SK-N-SH treated with all-trans-retinoic acid at 6 μM for 48 hours (cell line): ENCODE measurements around the gene RGCC.
"Not testable (repeated sequence)": the region's sequence is repeated elsewhere in the genome, so short reads cannot be mapped to it uniquely, and the experiment has no call there.

ENCODE experiments used
- ATAC-seq: fragments of 200-7000 bp; cut with Tn5 transposase; 3 replicates; pipeline ENCODE4 v1.9.1; 2020; ENCODE audit warnings: mild to moderate bottlenecking, moderate library complexity
- ARNTL ChIP-seq: fragments of 450-650 bp; formaldehyde crosslinking; IDR thresholded peaks from 2 replicates; pipeline ENCODE4 v1.5.0; 2020; ENCODE audit warnings: low read depth, mild to moderate bottlenecking, moderate library complexity, borderline replicate concordance
- BACH2 ChIP-seq: fragments of 250-450 bp; sonication (Bioruptor Pico); IDR thresholded peaks from 2 replicates; pipeline ENCODE4 v1.9.0; 2021; ENCODE audit warnings: mild to moderate bottlenecking, borderline replicate concordance
- CREB5 ChIP-seq: fragments of 250-450 bp; sonication (Bioruptor Pico); IDR thresholded peaks from 2 replicates; pipeline ENCODE4 v1.5.1; 2020; ENCODE audit warnings: low read depth, mild to moderate bottlenecking, moderate library complexity
- CSDC2 ChIP-seq: fragments of 250-450 bp; sonication (Bioruptor Pico); IDR thresholded peaks from 2 replicates; pipeline ENCODE4 v1.5.0; 2020; ENCODE audit warnings: mild to moderate bottlenecking, moderate library complexity
- CSRNP3 ChIP-seq: fragments of 250-450 bp; sonication (Bioruptor Pico); IDR thresholded peaks from 2 replicates; pipeline ENCODE4 v1.5.1; 2021; ENCODE audit warnings: mild to moderate bottlenecking, moderate library complexity
- ESRRG ChIP-seq: fragments of 250-450 bp; sonication (Bioruptor Pico); IDR thresholded peaks from 2 replicates; pipeline ENCODE4 v1.6.1; 2021; ENCODE audit warnings: mild to moderate bottlenecking
- GLIS3 ChIP-seq: fragments of 250-450 bp; sonication (Bioruptor Pico); IDR thresholded peaks from 2 replicates; pipeline ENCODE4 v1.5.0; 2020; ENCODE audit warnings: mild to moderate bottlenecking, moderate library complexity
- ISL1 ChIP-seq: fragments of 250-450 bp; sonication (Bioruptor Pico); IDR thresholded peaks from 2 replicates; pipeline ENCODE4 v2.1.2; 2022; ENCODE audit warnings: mild to moderate bottlenecking, moderate library complexity
- PATZ1 ChIP-seq: fragments of 250-450 bp; sonication (Bioruptor Pico); IDR thresholded peaks from 2 replicates; pipeline ENCODE4 v1.8.0; 2020; ENCODE audit warnings: mild to moderate bottlenecking, moderate library complexity, borderline replicate concordance
- POU6F1 ChIP-seq: fragments of 250-450 bp; sonication (Bioruptor Pico); IDR thresholded peaks from 2 replicates; pipeline ENCODE4 v1.8.0; 2021; ENCODE audit warnings: low read depth, mild to moderate bottlenecking, moderate library complexity, borderline replicate concordance
- RARB ChIP-seq: fragments of 250-450 bp; sonication (Bioruptor Pico); IDR thresholded peaks from 2 replicates; pipeline ENCODE4 v1.8.0; 2021; ENCODE audit warnings: mild to moderate bottlenecking, moderate library complexity
- SNAI2 ChIP-seq: fragments of 250-450 bp; sonication (Bioruptor Pico); IDR thresholded peaks from 2 replicates; pipeline ENCODE4 v1.5.0; 2020; ENCODE audit warnings: mild to moderate bottlenecking, moderate library complexity
- TOX ChIP-seq: fragments of 250-450 bp; sonication (Bioruptor Pico); IDR thresholded peaks from 2 replicates; pipeline ENCODE4 v1.8.0; 2021; ENCODE audit warnings: mild to moderate bottlenecking, moderate library complexity, borderline replicate concordance
- TSHZ2 ChIP-seq: fragments of 250-450 bp; sonication (Bioruptor Pico); IDR thresholded peaks from 2 replicates; pipeline ENCODE4 v1.5.0; 2020; ENCODE audit warnings: mild to moderate bottlenecking, moderate library complexity
- ZC3H10 ChIP-seq: fragments of 250-450 bp; sonication (Bioruptor Pico); IDR thresholded peaks from 2 replicates; pipeline ENCODE4 v1.5.1; 2021; ENCODE audit warnings: mild to moderate bottlenecking, moderate library complexity
- ZFP3 ChIP-seq: fragments of 250-450 bp; sonication (Bioruptor Pico); IDR thresholded peaks from 2 replicates; pipeline ENCODE4 v1.5.0; 2020; ENCODE audit warnings: mild to moderate bottlenecking, moderate library complexity
- ZFP30 ChIP-seq: fragments of 450-650 bp; formaldehyde crosslinking; IDR thresholded peaks from 2 replicates; pipeline ENCODE4 v1.5.0; 2022; ENCODE audit warnings: mild to moderate bottlenecking, moderate library complexity
- ZNF565 ChIP-seq: fragments of 450-650 bp; formaldehyde crosslinking; conservative IDR thresholded peaks from 2 replicates; pipeline ENCODE4 v1.5.0; 2020; ENCODE audit warnings: low read depth, mild to moderate bottlenecking, moderate library complexity
- ZNF70 ChIP-seq: fragments of 450-650 bp; formaldehyde crosslinking; IDR thresholded peaks from 2 replicates; pipeline ENCODE4 v1.5.0; 2020; ENCODE audit warnings: mild to moderate bottlenecking, moderate library complexity
- ZNF8 ChIP-seq: fragments of 450-650 bp; formaldehyde crosslinking; IDR thresholded peaks from 2 replicates; pipeline ENCODE4 v1.5.0; 2020; ENCODE audit warnings: mild to moderate bottlenecking, moderate library complexity

Gene RGCC

GRCh38 chr13:41419206-41419605, 38.1 kb upstream of the RGCC start:
- TF ChIP-seq ZNF565 (CRISPR knock-in tag), result no peak
- no peak for TF ChIP-seq RARB
- TF ChIP-seq POU6F1, result no peak
- TF ChIP-seq SNAI2, result no peak
- TF ChIP-seq GLIS3, result no peak
- no peak for TF ChIP-seq BACH2 (CRISPR knock-in tag)
- TF ChIP-seq CSDC2 (CRISPR knock-in tag), result no peak
- no peak for TF ChIP-seq ARNTL
- TF ChIP-seq TSHZ2, result no peak
- no peak for TF ChIP-seq CSRNP3 (CRISPR knock-in tag)
- TF ChIP-seq ZNF70 (CRISPR knock-in tag), result no peak
- TF ChIP-seq ZNF8, result no peak
- TF ChIP-seq CREB5 (CRISPR knock-in tag), result no peak
- TF ChIP-seq PATZ1 (CRISPR knock-in tag), result no peak
- TF ChIP-seq ZC3H10 (CRISPR knock-in tag), result no peak
- no peak for ATAC-seq

- TF ChIP-seq GLIS3, result no peak
- no peak for TF ChIP-seq ESRRG (CRISPR knock-in tag)
- TF ChIP-seq ZNF565 (CRISPR knock-in tag), result no peak
- TF ChIP-seq ZFP30 (CRISPR knock-in tag), result no peak
- TF ChIP-seq ZFP3 (CRISPR knock-in tag), result no peak
- no peak for TF ChIP-seq PATZ1 (CRISPR knock-in tag)
- TF ChIP-seq BACH2 (CRISPR knock-in tag), result no peak
- no peak for TF ChIP-seq TOX (CRISPR knock-in tag)
- TF ChIP-seq RARB, result no peak
- no peak for TF ChIP-seq ARNTL
- no peak for TF ChIP-seq CSRNP3 (CRISPR knock-in tag)
- TF ChIP-seq POU6F1, result no peak
- no peak for TF ChIP-seq TSHZ2
- no peak for TF ChIP-seq ISL1 (CRISPR knock-in tag)
- ATAC-seq, result no peak
Observed at GRCh38 chr13:41420146-41420545, 37.2 kb upstream of the RGCC start.

GRCh38 chr13:41421330-41421729, 36.0 kb upstream of the RGCC start:
- not testable (repeated sequence) for ATAC-seq

GRCh38 chr13:41421983-41422382, 35.4 kb upstream of the RGCC start:
- not testable (repeated sequence) for ATAC-seq
